A172 (cell line): Measurements from ENCODE around the gene PRDM4. TPM values are rescaled to one million over a fixed set of nuclear protein-coding genes. Genes with fewer than 3 reads are reported as not detected.

ENCODE experiments used
- DNase-seq: peaks from one replicate; pipeline ENCODE4 v3.0.0-alpha.2; 2015; ENCODE audit warnings: low spot score
- total RNA-seq: library from RNA; depleted of rRNA; stranded (reverse); fragments of >200 nt; shearing (Covaris generic); gene quantifications from 2 replicates; pipeline ENCODE4 v1.2.3, GENCODE V29; 2014; rRNA removed

PRDM4 gene
- total RNA-seq = 25.2 and 34.0 TPM in 2 replicates

GRCh38 chr12:107760809-107761501, at the start of gene PRDM4:
Gene PRDM4, minus strand, starts transcription at chr12:107761137. Its CDS starts 622 bp downstream, at chr12:107760515.
- DNase-seq = peak; percentile 74

GRCh38 chr12:107807471-107808150, 46.7 kb upstream of the PRDM4 start:
- DNase-seq = no peak

- DNase-seq = no peak
These were observed 44.7 kb upstream of the PRDM4 start for GRCh38 chr12:107805488-107806180.

- no peak for DNase-seq
These were observed 42.2 kb upstream of the PRDM4 start for GRCh38 chr12:107803092-107803491.

GRCh38 chr12:107801150-107801549, 40.2 kb upstream of the PRDM4 start:
- DNase-seq = peak; percentile 34

- no peak for DNase-seq
These were observed 37.6 kb upstream of the PRDM4 start for GRCh38 chr12:107798580-107798979.

- no peak for DNase-seq
These were observed 33.5 kb upstream of the PRDM4 start for GRCh38 chr12:107794451-107794850.

- no peak for DNase-seq
These were observed 30.6 kb upstream of the PRDM4 start for GRCh38 chr12:107791465-107792089.

GRCh38 chr12:107788690-107789458, 27.9 kb upstream of the PRDM4 start:
- DNase-seq = no peak

- DNase-seq = no peak
These were observed 27.3 kb upstream of the PRDM4 start for GRCh38 chr12:107788281-107788680.

- no peak for DNase-seq
These were observed 22.8 kb upstream of the PRDM4 start for GRCh38 chr12:107783406-107784376.

GRCh38 chr12:107782067-107782466, 21.1 kb upstream of the PRDM4 start:
- DNase-seq = no peak

GRCh38 chr12:107780298-107780697, 19.4 kb upstream of the PRDM4 start:
- DNase-seq = no peak

- DNase-seq = no peak
These were observed 18.3 kb upstream of the PRDM4 start for GRCh38 chr12:107779077-107779831.

GRCh38 chr12:107778383-107779025, 17.6 kb upstream of the PRDM4 start:
- no peak for DNase-seq

- DNase-seq = no peak
These were observed 15.2 kb upstream of the PRDM4 start for GRCh38 chr12:107776171-107776570.

GRCh38 chr12:107775093-107775721, 14.3 kb upstream of the PRDM4 start:
- no peak for DNase-seq

- no peak for DNase-seq
These were observed 13.6 kb upstream of the PRDM4 start, which contains the start of gene ASCL4 for GRCh38 chr12:107774349-107775029. Gene ASCL4, plus strand, starts transcription at chr12:107774704. Its CDS starts 515 bp downstream, at chr12:107775219.
